ENCODE results near the gene AUTS2. TPM values are rescaled to one million over a fixed set of nuclear protein-coding genes. Genes with fewer than 3 reads are reported as not detected.

Gene AUTS2
- total RNA-seq, 1 experiment from 2014 or later: under 0.01 TPM

DNA sequence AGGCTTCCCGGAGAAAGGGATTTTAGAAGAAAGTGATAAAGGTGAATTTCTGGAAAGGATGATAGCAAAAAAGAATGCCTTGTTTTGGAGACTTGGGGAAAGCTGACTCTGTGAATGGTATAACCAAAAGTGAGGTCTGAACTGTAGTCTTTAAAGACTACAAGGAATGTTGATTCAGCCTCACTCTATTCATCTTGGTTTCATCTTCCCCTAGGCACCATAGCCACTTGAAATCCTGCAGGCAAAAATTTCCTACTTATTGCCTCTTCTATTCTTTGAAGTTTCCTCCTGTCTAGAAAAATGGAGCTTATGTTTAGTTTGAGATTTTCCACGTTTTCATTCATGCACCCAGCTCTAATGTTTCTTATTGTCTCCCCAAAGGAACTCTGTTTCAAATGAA lies 518.0 kb downstream of the AUTS2 start:
- DNase-seq (ENCODE audit: low read depth): no peak

DNA sequence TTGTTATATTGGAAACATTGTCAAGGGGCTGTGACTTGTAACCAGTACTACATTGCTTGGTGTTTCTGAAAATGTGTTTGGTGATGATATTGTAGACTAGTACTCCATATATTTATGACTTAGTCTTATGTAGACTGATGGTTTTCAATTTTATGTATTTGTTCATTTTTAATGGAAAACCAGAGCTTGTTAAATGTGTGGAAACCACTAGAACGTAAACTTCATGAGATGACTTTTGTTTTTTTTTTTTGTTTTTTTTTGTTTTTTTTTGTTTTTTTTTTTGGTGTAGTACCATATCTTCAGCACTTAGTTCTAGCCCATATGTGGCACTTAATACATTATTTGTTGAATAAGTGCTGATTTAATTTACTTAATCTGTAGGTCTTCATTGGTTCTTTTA lies 518.6 kb downstream of the AUTS2 start:
- no peak for DNase-seq (ENCODE audit: low read depth)

DNA sequence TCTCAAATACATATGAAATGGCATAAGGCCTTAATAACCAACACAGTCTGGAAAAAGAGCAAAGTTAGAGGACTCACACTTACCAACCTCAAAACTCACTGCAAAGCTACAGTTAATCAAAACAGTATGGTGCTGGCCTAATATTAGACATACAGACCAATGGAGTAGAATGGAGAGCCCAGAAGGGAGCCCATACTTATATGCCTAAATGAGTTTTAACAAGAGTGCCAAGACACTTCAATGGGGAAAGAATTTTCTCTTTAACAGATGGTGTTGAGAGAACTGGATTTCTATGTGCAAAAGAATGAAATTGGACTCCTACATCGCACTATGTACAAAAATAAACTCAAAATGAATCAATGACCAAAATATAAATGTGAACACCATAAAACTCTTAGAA lies 522.6 kb downstream of the AUTS2 start:
- DNase-seq (ENCODE audit: low read depth): no peak

DNA sequence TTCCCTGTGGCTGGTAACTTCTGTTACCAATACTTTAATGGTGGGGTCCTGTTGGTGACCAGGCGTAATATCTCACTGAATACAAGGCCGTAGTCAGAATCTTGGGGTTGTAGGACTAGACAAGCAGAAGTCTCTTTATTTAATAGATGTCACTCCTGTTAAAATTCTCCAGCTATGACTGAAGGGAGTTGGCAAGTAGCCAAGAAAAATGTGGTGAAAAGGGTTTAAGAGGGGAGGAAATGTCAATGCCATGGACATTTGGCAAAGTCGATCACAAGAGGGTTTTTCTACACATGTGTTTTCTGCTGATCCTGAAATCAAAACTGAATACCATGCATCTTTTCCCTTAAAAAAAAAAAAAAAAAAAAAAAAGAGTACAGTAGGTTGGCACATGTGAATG lies 533.5 kb downstream of the AUTS2 start:
- DNase-seq (ENCODE audit: low read depth): peak; percentile 45

DNA sequence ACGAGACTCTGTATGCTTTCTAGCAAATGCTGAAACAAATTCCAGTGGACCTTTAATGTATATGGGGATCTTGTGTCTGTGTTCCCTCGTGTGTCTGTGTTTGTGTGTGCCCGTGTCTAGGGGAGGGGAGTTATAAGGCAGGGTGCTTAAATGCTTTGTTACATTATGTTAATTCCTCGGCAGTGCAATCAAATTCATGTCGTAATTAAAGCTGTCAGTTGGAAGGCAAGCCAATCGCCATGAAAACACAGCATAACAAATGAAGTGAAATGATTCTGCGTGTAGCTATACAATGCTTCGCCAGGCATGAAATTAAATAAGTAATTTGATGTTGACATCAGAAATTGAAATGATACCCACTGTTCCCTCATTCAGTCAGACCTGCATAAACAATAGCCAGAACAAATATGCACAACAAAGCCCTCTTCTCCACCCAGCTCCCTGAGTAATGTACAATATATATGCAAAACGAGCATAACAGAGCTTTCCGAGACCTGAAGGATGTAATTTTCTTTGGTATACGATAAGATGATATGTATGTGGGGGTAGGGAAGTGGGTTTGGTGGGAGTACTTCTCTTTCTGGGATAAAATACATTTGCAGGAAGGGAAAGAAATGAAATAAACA lies 534.1 kb downstream of the AUTS2 start:
- DNase-seq (ENCODE audit: low read depth): no peak

DNA sequence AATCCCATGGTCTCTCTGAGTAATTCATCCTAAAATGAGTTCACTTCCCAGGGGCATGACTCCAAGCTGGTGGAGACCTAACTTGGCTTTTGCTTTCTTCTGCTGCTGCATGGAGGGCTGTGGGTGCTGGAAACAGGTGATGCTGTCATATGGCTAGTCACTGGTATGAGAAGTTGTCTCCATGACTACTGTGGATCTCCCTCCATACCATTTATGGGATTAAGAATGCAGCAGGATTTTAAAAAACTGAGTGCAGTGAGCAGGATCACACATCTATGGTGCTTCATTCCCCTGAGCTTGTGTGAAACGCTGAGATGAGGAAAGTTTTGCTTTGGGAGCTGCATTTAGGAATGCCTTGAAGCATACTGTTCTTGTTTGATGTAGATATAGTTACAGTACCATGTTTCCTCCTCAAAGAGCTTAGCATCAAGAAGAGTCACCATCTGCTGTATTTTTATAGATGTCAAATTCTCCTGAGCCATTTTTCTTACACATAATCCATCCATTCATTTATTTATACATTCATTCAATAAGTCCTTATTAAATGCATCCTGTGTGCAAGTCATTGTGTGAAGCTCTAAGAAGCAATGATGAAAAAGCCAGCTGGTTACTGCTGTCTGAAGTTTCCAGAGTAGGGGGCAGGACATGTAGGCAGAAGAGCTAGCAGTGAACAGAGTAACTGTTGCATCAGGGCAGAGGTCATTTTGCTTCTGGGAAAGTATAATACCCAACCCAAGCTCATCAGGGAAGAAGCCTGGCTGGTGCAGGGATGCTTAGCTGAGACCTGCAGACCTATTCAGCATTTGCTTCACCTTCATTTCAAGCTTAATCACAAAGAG lies 534.8 kb downstream of the AUTS2 start:
- peak; percentile 52 for DNase-seq (ENCODE audit: low read depth)

DNA sequence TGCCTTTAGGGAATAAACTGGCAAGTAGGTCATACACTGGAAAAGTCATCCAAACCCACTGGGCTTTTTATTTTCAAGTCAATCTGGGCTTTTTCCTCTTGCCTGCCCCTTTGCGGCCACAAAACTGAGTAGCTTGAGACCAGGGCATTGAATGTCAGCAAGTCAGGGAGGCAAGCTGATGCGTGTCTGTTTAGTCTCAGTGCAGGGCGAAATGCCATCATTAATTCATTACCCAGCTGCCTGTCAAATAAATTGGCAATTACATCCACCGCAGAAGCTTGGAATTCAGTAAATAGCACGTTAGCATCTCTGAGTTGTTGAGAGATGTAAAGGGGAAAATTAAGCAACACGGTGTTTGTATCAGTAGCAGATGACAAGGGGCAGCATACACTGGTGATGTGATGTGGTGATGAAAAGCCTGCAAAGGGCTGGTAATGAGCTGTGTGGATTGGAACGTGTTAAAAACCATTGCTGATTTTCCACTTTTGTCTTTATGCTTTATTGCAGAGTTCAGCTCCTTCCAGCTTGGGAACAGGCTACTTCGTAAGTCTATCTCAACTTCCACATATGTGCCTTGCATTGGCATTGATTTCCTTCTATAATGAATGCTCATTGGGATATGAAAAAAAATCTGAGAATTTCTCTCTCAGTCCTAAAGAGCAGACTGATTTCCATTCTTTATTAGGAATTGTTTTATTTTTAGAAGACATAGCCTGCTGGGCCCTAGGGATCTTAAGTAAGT lies 535.9 kb downstream of the AUTS2 start:
- peak; percentile 64 for DNase-seq (ENCODE audit: low read depth)

DNA sequence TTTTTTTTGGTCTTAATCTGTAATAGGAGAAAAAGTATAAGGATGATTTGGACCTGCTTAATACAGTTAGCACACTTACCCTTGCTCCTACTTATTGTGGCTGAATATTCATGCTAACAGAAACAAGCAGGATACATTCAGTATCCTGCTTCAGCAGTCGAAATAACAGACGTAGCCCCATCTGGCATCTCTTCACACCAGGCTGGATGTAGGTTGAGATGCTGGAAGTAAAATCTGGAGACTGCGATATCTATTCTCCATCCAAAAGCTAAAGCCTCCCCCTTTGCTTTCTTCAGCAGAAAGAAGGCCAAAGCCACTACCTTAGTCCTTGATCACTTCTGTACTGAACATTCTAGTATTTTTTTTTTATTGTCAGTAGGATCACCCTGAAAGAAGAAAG lies 537.4 kb downstream of the AUTS2 start:
- DNase-seq (ENCODE audit: low read depth): no peak

DNA sequence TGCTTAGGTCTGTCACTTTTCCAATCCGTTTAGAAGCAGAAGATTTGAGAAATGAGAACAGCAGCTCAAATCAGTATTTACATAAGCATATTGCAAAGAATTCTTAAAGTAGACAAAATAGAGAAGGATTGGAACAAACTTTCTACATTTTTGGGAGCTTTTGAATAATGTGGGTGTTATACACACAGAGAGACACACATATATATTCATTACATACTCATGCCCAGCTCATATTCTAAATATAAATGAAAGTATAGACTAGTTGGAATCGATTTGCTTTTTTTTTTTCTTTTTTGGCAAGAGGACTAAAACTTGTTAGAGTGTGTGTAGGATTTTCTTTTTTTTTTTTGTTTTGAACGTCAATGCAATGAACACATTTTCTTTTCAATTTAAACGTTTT lies 538.9 kb downstream of the AUTS2 start:
- DNase-seq (ENCODE audit: low read depth): no peak

DNA sequence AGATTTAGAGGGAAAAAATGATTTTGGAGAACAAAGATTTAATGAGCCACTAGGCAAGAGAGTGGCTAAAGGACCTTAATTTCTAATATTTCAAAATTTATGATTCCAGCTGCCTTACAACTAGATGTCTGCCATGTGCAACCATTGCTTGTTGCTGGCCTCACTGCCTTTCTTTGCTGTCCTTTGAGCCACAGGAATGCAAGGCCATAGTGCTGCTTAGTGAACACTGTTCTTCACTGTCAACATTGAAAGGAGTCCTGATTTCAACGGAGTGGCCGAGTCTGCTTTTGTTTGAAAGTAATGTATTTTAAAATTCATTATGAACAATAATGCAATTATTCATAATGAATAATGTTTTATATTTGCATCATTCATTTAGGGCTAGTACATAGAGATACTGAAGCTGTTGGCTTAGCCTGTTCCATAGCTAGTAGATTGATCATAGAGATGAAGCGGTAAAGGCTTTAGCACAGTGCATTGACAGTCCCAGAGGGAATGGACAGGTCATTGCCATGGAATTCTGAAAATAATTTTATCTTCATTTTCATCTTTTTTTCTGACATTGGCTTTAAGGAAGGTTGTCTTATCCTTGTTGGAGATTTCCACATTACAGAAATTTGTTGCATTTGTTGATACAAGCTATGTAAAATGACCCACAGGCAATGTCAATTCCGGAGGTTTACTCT lies 544.1 kb downstream of the AUTS2 start:
- DNase-seq (ENCODE audit: low read depth): no peak

DNA sequence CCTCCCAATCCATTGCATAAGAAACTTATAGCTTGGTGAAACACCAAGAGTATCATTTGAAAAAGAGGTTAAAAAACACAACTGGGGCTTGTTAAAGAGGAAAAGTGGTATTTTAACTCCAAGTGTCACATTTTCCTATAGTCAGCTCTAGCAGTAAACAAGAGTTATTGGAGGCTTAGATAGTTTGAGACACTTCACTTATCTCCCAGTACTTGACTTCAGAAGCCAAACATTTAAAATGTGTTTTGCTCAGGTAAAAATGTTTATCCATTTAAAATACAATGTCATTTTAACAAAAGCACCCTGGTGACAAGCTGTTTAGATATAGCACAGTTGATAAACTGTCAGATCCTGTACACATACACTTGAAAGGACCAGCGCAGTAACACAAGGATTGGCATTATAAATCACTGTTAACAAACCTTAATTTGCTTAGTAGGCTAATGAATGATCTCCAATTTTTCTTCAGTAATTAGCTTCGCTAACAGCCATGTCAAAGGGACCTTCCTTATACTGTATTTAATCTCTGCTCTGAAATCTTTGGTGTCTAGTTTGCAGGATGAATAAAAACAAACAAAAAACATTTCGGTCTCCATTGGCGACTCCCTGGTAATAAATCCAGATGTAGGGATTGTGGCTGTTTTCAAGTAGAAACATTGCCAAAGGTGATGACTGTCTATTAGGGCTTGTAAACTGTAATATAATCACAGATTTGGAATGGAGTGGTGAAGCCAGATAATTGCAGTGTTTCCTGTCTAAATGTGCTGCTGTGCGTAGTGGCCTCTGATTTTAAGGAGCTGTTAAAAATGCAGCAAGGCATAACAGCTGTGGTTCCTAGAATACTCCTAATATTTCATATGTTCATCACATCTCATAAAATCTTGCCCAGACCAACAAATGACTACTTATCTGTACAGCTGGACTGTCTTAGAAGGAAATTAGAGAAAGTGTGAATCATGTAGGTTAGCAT lies 545.1 kb downstream of the AUTS2 start:
- peak; percentile 15 for DNase-seq (ENCODE audit: low read depth)

DNA sequence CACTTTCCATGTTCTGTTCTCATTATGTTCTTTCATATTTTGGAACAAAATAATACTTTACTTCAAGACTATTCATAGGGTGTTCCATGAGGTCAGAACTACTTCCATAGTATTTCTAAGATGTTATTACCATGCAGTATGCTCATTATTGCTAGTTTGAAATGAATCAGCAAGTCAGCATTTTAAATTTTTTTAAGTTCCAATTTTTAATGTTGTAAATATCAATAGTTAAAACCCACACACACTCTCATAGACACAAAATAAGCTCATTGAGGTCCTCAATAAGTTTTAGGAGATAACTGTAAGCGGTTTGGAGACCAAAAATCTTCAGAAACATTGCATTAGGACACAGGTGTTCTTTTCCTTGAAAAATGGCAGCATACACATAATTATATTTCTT lies 550.7 kb downstream of the AUTS2 start:
- no peak for DNase-seq (ENCODE audit: low read depth)

DNA sequence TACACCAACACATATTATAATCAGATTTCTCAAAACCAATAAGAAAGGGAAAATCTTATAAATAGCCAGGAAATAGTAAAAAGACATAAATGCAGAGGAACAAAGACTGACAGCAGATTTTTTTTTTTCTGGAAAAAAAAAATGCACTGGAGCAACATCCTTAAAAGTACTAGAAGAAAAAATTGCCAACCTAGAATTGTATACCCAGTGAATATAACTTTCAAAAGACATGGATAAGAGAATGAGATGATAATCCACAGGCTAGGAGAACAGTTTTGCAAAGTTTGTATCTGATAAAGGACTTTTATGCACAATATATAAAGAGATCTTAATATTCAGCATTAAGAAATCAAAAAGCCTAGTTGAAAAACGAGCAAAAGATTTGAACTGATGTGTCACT lies 554.0 kb downstream of the AUTS2 start:
- no peak for DNase-seq (ENCODE audit: low read depth)

DNA sequence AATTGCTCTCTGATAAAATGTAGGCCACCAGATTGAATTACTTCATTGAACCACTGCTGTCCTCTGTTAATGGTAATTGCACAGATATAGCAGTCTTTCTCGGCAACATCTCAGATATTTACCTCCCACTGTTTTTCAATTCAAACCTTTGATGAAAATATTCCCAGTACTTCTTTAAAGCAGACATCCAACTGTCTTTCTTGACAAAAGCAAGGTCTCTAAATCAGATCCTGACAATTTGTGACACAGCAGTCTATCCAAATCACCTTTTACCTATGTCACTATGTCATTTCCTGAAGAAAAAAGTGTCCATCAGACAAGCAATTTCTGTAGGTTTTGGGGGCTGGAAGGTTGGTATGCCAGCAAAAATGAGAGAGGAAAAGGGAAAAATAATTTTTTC lies 555.7 kb downstream of the AUTS2 start:
- DNase-seq (ENCODE audit: low read depth): no peak

DNA sequence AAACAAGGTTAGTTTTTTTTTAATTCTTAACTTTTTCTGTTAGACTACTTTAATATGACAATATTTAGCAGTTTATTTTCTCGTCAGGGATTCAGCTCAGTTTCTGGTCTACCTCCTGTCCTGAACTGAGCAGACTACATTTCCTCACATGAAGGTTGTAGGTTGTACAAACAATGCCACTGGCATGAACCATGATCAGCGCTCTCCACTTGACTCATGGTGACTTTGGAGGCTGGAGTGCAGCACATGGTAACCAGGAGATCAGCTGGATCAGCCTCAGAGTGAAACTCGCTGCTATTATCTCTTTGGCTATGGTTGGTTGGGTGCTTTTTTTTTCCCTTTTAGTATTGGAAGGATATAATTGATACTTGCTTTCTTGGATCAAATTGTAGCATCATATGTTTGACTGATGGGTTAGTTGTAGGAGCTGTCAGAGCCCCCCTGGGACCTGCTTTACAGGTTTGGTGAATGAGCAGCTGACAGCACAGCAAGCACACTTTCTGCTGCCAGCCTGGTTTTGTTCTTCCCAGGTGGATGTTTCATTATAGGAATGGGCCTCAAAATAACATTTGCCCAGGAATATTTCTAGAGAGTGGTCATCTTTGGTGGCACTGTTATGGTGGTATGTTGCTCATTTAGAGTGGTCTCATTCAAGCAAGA lies 556.4 kb downstream of the AUTS2 start:
- DNase-seq (ENCODE audit: low read depth): no peak

DNA sequence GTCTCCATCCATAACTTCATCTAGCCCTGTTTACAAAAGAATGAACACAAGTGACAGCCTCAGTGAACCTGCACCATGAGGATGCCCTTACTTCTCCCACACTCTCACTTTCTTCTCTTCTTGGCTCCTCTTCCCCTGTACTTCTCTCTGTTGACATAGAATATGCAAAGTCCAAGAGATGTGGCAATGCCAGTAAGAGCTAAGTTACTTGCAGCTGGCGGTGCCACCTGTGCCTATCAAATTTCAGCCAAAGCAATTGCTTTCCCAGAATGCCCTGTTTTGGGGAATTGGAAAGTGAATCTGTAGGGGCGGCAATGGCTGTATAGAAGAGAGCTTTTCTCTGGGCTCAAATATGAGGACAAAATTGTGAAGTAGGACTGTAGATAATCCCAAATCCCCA lies 557.8 kb downstream of the AUTS2 start:
- no peak for DNase-seq (ENCODE audit: low read depth)

DNA sequence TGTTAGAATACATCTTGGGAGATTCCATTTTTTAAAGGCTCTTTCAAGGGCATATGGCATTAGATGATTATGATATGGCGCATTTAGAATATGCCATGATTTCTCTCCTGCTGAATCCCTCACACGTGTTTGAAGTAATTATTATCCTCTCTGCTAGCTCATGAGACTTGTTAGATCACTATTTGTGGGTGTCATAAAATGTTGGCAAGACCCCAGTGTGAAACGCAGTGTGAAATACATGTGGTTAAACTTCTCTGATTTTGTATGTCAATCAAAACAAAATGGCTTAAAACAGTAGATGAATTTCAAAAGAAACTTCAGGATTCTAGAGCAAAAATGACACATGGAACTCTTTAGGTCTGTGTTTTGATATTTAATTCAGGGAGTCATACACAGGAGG lies 560.8 kb downstream of the AUTS2 start:
- DNase-seq (ENCODE audit: low read depth): no peak

DNA sequence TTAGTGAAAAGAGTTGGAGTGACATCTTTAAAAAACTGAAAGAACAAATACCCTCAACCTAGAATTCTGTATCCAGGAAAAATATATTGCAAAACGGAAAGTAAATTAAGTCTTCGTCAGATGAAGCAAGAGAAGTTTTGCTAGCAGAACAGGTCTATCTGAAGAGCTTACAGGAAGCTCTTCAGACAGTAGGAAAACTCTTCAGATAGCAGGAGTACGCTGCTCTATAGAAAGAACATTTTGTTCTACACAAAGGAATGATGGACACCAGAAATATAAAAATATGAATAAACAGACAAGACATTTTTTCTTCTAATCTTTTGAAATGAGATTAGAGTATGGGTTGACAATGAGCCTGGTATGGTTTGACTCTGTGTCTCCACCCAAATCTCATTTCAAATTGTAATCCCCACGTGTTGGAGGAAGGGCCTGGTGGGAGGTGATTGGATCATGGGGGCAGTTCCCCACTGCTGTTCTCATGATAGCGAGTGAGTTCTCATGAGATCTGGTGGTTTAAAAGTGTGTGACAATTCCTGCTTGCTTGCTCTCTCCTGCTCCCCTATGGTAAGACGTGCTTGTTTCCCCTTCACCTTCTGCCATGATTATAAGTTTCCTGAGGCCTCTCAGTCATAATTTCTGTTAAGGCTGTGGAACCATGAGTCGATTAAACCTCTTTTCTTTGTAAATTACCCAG lies 567.3 kb downstream of the AUTS2 start:
- DNase-seq (ENCODE audit: low read depth): no peak

DNA sequence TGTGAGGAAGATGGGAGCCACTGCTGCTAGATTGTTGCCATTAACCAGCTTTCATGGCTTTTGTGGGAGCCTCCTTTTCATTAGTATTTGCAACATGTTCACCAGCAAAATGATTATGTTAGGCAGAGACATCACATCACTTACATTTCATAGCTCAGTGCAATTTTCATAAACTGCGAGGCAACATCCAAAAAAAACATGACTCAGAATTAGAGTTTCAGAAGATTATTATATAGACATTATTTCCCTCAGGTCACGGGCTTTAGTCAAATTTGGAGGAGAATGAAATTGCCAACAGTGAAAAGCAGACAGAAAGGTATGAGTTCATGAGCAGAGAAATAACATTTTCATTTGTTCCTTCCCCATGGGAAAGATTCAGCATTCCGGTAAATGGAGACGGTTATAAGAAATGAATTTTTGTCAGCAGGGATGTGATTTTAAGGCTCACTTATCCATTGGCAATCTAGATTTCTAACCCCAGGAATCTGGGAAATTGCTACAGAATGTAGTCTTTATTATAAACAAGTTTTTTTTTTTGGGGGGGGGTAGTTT lies 573.2 kb downstream of the AUTS2 start:
- no peak for DNase-seq (ENCODE audit: low read depth)

DNA sequence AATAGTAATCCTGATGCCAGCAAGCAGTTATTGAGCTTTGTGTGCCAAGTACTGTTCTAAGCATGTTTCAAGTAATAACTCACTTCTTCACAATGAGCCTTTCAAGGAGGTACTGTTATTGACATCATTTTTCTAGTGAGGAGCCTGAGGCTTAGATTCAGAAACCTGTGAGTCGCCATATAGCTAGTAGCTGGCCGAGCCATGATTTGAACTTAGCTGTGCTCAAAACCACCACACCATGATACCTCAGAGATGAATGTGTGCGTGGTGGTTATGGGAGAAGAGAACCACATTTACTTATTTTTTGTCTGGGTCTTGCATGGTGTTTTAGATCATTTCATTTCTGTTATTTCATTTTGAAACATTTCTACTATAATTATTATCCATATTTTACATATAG lies 578.9 kb downstream of the AUTS2 start:
- DNase-seq (ENCODE audit: low read depth): no peak
